Cerebellar cortex (tissue), 1 donor: ENCODE measurements around the gene TTYH2.

Experiments used
- DNase-seq: peaks from one replicate; pipeline ENCODE4 v3.0.0-alpha.2; 2015; ENCODE audit warnings: low spot score

TTYH2 gene

GRCh38 chr17:74214484-74215341 lies 1.3 kb downstream of the TTYH2 start:
- no peak for DNase-seq

GRCh38 chr17:74215342-74215727 lies 2.0 kb downstream of the TTYH2 start:
- DNase-seq, result no peak

- no peak for DNase-seq
Observed at GRCh38 chr17:74216505-74216904, 3.1 kb downstream of the TTYH2 start.

- no peak for DNase-seq
Observed at GRCh38 chr17:74217037-74217730, 3.8 kb downstream of the TTYH2 start.

- DNase-seq, result no peak
Observed at GRCh38 chr17:74217888-74218287, 4.5 kb downstream of the TTYH2 start.

GRCh38 chr17:74218436-74218835 lies 5.1 kb downstream of the TTYH2 start:
- no peak for DNase-seq

DNA sequence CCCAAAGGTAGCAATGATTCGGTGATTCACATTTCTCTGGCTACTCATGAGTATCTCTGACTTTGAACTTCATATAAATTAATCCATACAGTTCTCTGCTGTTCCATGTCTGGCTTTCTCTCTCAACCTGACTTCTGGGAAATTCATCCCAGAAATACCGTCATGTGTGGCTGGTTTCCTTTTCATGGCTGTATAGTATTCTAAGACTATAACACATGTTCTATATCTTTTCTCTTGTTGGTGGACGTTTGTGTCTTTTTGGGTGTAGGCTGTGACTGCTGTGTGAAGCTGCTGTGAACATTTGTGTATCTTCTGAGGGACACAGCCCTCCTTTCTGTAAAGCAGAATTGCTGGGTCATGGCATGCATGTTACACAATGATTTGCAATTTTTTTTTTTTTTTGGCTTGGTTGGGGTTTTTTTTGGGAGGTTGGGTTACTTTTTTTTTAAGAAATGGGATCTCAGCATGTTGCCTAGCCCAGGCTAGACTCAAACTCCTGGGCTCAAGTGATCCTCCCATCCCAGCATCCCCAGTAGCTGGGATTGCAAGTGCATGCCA lies 6.3 kb downstream of the TTYH2 start:
- DNase-seq, result no peak

GRCh38 chr17:74220219-74220618 lies 6.8 kb downstream of the TTYH2 start:
- no peak for DNase-seq

DNA sequence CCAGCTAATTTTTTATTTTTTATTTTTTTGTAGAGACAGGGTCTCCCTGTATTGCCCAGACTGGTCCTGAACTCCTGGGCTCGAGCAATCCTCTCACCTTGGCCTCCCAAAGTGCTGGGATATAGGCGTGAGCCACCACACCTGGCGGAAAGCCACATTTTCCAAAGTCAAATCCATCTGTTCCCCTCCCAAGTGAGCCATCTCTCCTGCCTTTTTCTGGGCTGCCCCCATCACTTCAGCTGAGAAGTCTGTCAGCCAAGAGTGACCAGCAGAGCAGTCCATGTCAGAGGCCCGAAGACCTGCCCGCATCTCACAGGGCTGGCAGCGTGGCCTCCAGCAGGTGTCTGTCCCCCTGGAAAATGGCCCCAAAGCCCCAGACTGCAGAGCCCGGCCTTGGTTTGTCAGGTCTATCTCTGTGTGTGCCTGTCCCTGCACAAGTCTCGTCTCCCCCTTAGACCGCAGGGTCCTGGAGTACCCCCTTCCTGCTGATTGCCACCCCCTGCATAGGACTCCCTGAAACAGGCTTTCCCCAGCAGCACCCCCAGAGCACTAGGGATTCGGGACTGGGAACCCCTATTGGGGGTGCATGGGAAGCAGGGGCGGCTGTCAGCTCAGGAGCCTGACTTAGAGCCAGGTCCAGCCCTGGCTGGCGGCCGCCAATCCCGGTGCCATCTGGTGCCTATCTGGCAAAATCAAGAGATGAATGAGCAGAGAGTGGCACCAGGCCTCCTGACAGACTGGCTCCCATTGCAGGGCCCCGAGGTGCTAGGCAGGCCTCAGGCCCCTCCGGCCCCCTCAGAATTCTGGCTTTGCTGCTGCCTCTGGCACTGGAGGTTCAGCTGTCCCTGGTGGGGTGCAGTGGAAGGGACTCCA lies 7.8 kb downstream of the TTYH2 start:
- DNase-seq, result peak; percentile 90

- no peak for DNase-seq
Observed at GRCh38 chr17:74222399-74222798, 9.0 kb downstream of the TTYH2 start.

GRCh38 chr17:74223901-74224300 lies 10.5 kb downstream of the TTYH2 start:
- DNase-seq, result no peak

- no peak for DNase-seq
Observed at GRCh38 chr17:74224959-74225725, 11.8 kb downstream of the TTYH2 start.

GRCh38 chr17:74226252-74226651 lies 12.9 kb downstream of the TTYH2 start:
- no peak for DNase-seq

- DNase-seq, result no peak
Observed at GRCh38 chr17:74227271-74228080, 14.1 kb downstream of the TTYH2 start.

DNA sequence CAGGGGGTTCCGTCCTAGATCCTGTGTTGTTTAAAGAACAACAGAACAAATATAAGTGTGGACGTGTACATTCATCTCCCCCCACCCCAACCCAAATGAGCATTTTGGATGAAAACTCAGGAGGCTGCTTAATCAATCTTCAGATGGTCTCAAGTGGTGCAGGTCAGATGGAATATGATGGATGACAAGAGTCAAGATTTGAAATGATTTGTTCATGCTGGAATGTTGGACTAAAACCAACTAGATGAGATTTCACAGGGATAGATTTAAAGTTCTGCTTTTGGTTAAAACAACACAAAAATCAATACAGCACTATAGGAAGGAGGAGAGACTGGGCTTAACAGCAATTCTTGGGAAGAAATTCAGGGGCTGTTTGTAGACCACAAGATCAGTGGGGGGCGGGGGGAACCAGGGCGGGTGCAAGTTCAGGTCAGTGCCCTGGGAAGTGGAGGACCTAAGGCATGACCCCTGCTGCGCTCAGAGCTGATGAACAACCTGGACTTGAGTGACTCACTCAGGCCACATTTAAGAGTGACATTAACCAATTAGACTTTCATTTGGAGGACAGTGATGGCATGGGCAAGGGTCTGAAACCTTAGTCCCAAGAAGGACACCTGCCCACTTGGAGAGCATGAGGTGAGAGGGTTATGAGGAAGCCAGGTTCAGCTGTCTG lies 15.1 kb downstream of the TTYH2 start:
- no peak for DNase-seq

GRCh38 chr17:74230896-74231295 lies 17.5 kb downstream of the TTYH2 start:
- no peak for DNase-seq

DNA sequence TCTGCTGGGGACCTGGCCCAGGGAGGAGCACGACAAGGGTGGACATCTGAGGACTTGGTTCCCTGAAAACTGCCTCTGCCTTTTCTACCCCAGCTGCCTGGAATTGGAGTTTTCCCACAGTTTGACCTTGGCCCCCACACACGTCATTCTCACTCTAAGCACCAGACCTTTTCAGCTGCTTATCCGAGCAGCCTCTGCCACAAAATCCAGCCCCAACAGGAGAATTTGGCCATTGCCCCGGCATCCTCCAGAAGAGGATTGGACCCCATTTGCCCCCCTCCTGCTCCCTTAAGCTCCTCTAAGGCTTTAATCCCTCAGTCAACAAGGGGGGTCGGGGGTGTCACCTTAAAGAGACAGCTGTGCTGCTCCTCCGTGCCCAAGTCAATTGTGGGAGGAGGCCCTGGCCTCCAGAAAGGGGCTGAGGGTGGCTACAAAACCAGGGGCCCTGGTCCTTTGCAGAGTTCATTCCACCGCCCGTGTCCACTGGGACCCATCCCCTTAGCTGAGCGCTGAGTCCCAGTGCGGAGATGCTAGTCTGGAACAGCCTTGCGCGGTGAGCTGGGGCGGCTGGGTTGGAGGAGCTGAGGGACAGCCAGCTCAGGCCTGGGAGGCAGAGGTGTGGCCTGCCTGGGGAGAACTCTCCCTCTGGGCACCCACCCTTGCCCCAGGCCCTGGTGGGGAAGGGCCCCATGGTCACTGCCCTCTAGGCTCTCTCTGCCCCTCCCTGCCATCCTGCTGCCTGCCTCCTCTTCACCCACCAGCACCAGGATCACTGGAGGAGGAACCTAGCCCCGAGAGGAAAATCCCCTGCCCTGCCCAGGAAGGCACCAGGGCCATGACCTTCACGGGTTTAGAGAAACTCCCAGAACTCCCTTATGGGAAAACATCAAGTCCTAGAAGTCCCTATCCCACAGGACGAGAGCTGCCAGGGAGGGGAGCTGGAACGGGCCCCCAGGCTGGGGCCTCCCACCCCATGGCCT lies 18.8 kb downstream of the TTYH2 start:
- no peak for DNase-seq

GRCh38 chr17:74233937-74234336 lies 20.6 kb downstream of the TTYH2 start:
- no peak for DNase-seq

DNA sequence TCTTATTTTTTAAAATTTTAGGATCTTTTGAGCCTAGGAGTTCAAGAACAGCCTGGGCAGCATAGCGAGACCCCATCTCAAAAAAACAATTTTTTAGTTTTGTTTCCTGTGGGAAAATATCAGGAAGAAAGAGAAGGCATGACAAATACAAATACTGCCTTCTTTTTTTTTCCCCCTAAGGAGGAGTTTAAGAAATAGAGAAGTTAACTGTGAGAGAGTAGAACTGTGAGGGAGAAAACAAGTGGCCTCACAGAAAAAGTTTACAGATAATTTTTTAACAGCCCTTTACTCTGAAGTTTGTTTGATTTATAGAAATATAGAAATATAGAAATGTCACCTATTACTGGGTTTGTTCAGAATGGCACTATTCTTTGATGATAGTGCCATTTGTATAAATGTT lies 21.1 kb downstream of the TTYH2 start:
- DNase-seq, result no peak
